ENCODE measurements around the gene USP5.

- TF ChIP-seq CTCF (conservative IDR thresholded peaks at IDR 0.05 in 1 of 2, IDR thresholded peaks at IDR 0.05 in 1 of 2; ENCODE audit: extremely low read depth in 1 of 2, insufficient read depth in 1 of 2, low read depth in 1 of 2, low read length in 2 of 2) = no peak
- no peak for TF ChIP-seq EZH2 (IDR thresholded peaks at IDR 0.05; ENCODE audit: borderline replicate concordance, low read length)
Measured at GRCh38 chr12:6830999-6831398, 21.0 kb upstream of the USP5 start.

Measured in mammary epithelial cell (primary cell).